Gastrocnemius medialis (tissue), 4 donors: ENCODE results near the gene COL1A2. TPM values are rescaled to one million over a fixed set of nuclear protein-coding genes. Genes with fewer than 3 reads are reported as not detected.
A peak's percentile ranks its signal among the peaks of the same experiment; 100 is the strongest.

Source experiments
- ATAC-seq, 2 donors: fragments of 150-250 bp; one replicate each; pipeline ENCODE4 v1.9.1; 2016
- DNase-seq, 2 donors: peaks; one replicate each; pipeline ENCODE4 v3.0.0-alpha.2; 2019
- H3K27ac ChIP-seq, 4 donors: fragments of 200-600 bp; sonication (generic); 1 replicate in 1 of 4; 2 replicates in 3 of 4; pipeline ENCODE4 v1.5.1; 2016 to 2018; ENCODE audit warnings: mild to moderate bottlenecking in 2 of 4, moderate library complexity in 1 of 4
- H3K27me3 ChIP-seq, 3 donors: fragments of 200-600 bp; sonication (generic) in 2 of 3; 1 replicate in 1 of 3; 2 replicates in 2 of 3; pipeline versions ENCODE4 v1.5.1 to v1.6.0; 2016 to 2019; ENCODE audit warnings: mild to moderate bottlenecking in 1 of 3, moderate library complexity in 1 of 3
- H3K36me3 ChIP-seq, 2 donors: fragments of 200-600 bp; sonication (generic) in 1 of 2; one replicate each; pipeline ENCODE4 v1.5.1; 2017 to 2018
- H3K4me1 ChIP-seq, 2 donors: fragments of 200-600 bp; sonication (generic) in 1 of 2; one replicate each; pipeline ENCODE4 v1.5.1; 2016 to 2017; ENCODE audit warnings: mild to moderate bottlenecking in 2 of 2
- H3K4me3 ChIP-seq, 4 donors: fragments of 200-600 bp; sonication (generic) in 3 of 4; 1 replicate in 1 of 4; 2 replicates in 3 of 4; pipeline ENCODE4 v1.5.1; 2016 to 2019; ENCODE audit warnings: mild to moderate bottlenecking in 2 of 4
- H3K9me3 ChIP-seq, 3 donors: fragments of 200-600 bp; sonication (generic) in 2 of 3; 1 replicate in 1 of 3; 2 replicates in 2 of 3; pipeline ENCODE4 v1.5.1; 2016 to 2019
- CTCF ChIP-seq, 5 experiments: fragments of 450-650 bp in 3 of 5; fragments of 200-600 bp in 2 of 5; sonication (generic) in 2 of 5; IDR thresholded peaks in 4 of 5; conservative IDR thresholded peaks in 1 of 5; 1 replicate in 4 of 5; 2 replicates in 1 of 5; pipeline ENCODE4 v1.5.1; 2016 to 2019; ENCODE audit warnings: antibody characterized with exemption in 5 of 5, mild to moderate bottlenecking in 3 of 5, moderate library complexity in 3 of 5
- POLR2A ChIP-seq, 2 donors: fragments of 450-650 bp; IDR thresholded peaks; one replicate each; pipeline ENCODE4 v1.6.1; 2017; ENCODE audit warnings: antibody characterized with exemption in 2 of 2, mild to moderate bottlenecking in 2 of 2, moderate library complexity in 2 of 2
- in situ Hi-C, 4 donors: fragments of 200-750 bp; cut with MboI; loops; one replicate each; pipeline versions ENCODE4 v1.15.0 to v1.8.0; 2017; ENCODE audit warnings: low sequenced_read_pairs in 4 of 4
- intact Hi-C: fragments of 100-400 bp; cut with DNase I; formaldehyde crosslinking; loops from one replicate; pipeline ENCODE4 v1.15.1; 2023; ENCODE audit warnings: low total_unique reads
- total RNA-seq, 4 donors: library from RNA; depleted of rRNA; stranded (reverse); fragments of >200 nt; gene quantifications; one replicate each; pipeline versions ENCODE4 v1.1.0 to v1.2.3, GENCODE V29; 2016

The COL1A2 gene
- total RNA-seq, 4 donors from 2014 or later: 11.2 to 43.6 (median 18.7) TPM

- in situ Hi-C loops: no loop called here
- H3K9me3 ChIP-seq: no peaks in the 10 kb centered on the region
- TF ChIP-seq POLR2A (IDR thresholded peaks at IDR 0.05): no peak
- TF ChIP-seq CTCF (IDR thresholded peaks at IDR 0.05 in 4 of 5, conservative IDR thresholded peaks at IDR 0.05 in 1 of 5): no peak
- H3K4me1 ChIP-seq: peaks cover 0 to 12% of the 10 kb centered on the region in 2 donors
- H3K36me3 ChIP-seq: no peaks in the 10 kb centered on the region
- no peak for DNase-seq
- H3K27ac ChIP-seq: peak overlapping the region in 3 of 4 donors; percentile 21 to 36 (median 27)
- no peaks in the 10 kb centered on the region for H3K27me3 ChIP-seq
- no peak for ATAC-seq
- intact Hi-C loops: no loop called here
- H3K4me3 ChIP-seq: peak overlapping the region in 1 of 4 donors; percentile 2
Measured at GRCh38 chr7:94367949-94368348, 26.7 kb upstream of the COL1A2 start.

GRCh38 chr7:94368371-94368791 is 26.3 kb upstream of the COL1A2 start:
- Histone ChIP-seq H3K4me3 (peak overlapping the region in 1 of 4 donors; percentile 2), H3K27me3 (no peaks in the 10 kb centered on the region), H3K9me3 (no peaks in the 10 kb centered on the region), H3K36me3 (no peaks in the 10 kb centered on the region), H3K27ac (peak overlapping the region in 3 of 4 donors; percentile 21 to 36 (median 27)), H3K4me1 (peaks cover 0 to 12% of the 10 kb centered on the region in 2 donors)
- DNase-seq: no peak
- ATAC-seq: no peak
- intact Hi-C loops (no loop called here), in situ Hi-C loops (no loop called here)
- TF ChIP-seq POLR2A (IDR thresholded peaks at IDR 0.05) (no peak), CTCF (IDR thresholded peaks at IDR 0.05 in 4 of 5, conservative IDR thresholded peaks at IDR 0.05 in 1 of 5) (no peak)

GRCh38 chr7:94374231-94374630 is 20.5 kb upstream of the COL1A2 start:
- DNase-seq: peak in 1 of 2 donors; percentile 54
- no peak for ATAC-seq
- TF ChIP-seq CTCF (IDR thresholded peaks at IDR 0.05 in 4 of 5, conservative IDR thresholded peaks at IDR 0.05 in 1 of 5) (no peak), POLR2A (IDR thresholded peaks at IDR 0.05) (no peak)
- H3K9me3 ChIP-seq: no peaks in the 10 kb centered on the region
- in situ Hi-C loops (no loop called here), intact Hi-C loops (no loop called here)
- peak overlapping the region; percentile 54 to 74 (median 68) for H3K27ac ChIP-seq
- H3K4me3 ChIP-seq: no peak overlapping the region
- peaks cover 0 to 10% of the 10 kb centered on the region in 2 donors for H3K4me1 ChIP-seq
- H3K36me3 ChIP-seq: no peaks in the 10 kb centered on the region
- no peaks in the 10 kb centered on the region for H3K27me3 ChIP-seq

- Histone ChIP-seq H3K36me3 (no peaks in the 10 kb centered on the region), H3K9me3 (no peaks in the 10 kb centered on the region), H3K27ac (peak overlapping the region; percentile 56 to 74 (median 68)), H3K4me3 (peak overlapping the region in 2 of 4 donors; percentile 8 to 11), H3K4me1 (peaks cover 0 to 10% of the 10 kb centered on the region in 2 donors), H3K27me3 (no peaks in the 10 kb centered on the region)
- ATAC-seq: peak; percentile 77 to 78
- DNase-seq: peak in 1 of 2 donors; percentile 22
- in situ Hi-C loops (no loop called here), intact Hi-C loops (no loop called here)
- TF ChIP-seq POLR2A (IDR thresholded peaks at IDR 0.05) (no peak), CTCF (IDR thresholded peaks at IDR 0.05 in 4 of 5, conservative IDR thresholded peaks at IDR 0.05 in 1 of 5) (no peak)
Measured at GRCh38 chr7:94374721-94375566, 19.8 kb upstream of the COL1A2 start.
